ENCODE measurements around the gene TSPEAR.

DNA sequence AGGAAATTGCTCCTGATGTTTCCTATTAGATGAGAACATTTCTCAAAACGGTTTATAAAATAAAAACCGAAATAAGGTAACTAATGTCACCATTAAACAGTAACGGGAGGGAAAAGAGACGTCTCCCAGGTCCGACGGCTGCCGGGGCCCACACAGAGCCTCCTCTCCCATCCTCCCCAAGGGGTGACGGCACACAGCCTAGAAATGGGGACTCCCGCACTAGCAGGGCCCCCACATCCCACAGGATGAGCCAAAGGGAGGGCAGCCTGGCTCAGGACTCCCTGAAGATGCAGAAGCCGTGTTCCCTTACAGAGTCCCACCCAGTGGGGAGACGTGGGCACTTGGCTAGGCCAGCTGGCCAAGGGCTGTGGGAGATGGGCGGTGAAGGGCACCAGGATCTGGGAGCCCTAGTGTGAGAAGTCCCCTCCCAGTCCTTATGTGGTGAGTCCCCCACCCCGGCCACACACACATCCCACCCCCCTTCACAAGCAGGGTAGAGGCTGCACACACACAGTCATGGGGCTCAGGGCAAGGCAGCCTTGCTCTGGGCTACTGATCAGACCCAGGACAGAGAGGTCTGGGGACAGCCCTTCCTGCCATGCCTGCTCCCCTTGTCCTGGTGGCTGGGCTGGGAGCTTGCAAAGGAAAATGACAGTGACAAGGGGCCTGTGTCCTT is 156.0 kb downstream of the TSPEAR start:
- TF ChIP-seq FOXK2 (IDR thresholded peaks at IDR 0.05), result no peak
- TF ChIP-seq SP1 (IDR thresholded peaks at IDR 0.05), result no peak

Measured in HEK293T (cell line).